Mucosa of descending colon (tissue), 3 donors: ENCODE measurements around the gene MMP15. TPM values are rescaled to one million over a fixed set of nuclear protein-coding genes. Genes with fewer than 3 reads are reported as not detected.

Experiments
- ATAC-seq: fragments of 200-7000 bp; cut with Tn5 transposase; one replicate; pipeline ENCODE4 v1.9.1; 2020; ENCODE audit warnings: mild to moderate bottlenecking, moderate library complexity
- DNase-seq, 3 donors: peaks; one replicate each; pipeline ENCODE4 v3.0.0-alpha.2; 2020
- H3K36me3 ChIP-seq: fragments of 200-600 bp; one replicate; pipeline ENCODE4 v1.8.0; 2021; ENCODE audit warnings: low read depth, mild to moderate bottlenecking
- H3K4me1 ChIP-seq: fragments of 200-600 bp; one replicate; pipeline ENCODE4 v1.8.0; 2021; ENCODE audit warnings: low read depth, mild to moderate bottlenecking
- H3K4me3 ChIP-seq: fragments of 200-600 bp; one replicate; pipeline ENCODE4 v1.8.0; 2021; ENCODE audit warnings: mild to moderate bottlenecking
- H3K9me3 ChIP-seq: fragments of 200-600 bp; one replicate; pipeline ENCODE4 v1.8.0; 2021; ENCODE audit warnings: mild to moderate bottlenecking
- intact Hi-C, 2 donors: fragments of 100-400 bp; cut with DNase I in 1 of 2; cut with micrococcal nuclease in 1 of 2; formaldehyde crosslinking; loops; one replicate each; pipeline versions ENCODE4 v1.11.0 to v1.11.1; 2022; cut with DNase I, micrococcal nuclease
- total RNA-seq, 3 donors: library from RNA; stranded (reverse); fragmentation: NEBNext Ultra II Directional in 2 of 3; extraction: Animal tissue kit (Norgen Biotek cat#: 25700) in 2 of 3; gene quantifications; one replicate each; pipeline versions ENCODE4 v1.2.1 to v1.2.4, GENCODE V29; 2021 to 2023
- TF ChIP-seq, protein P1 (sequence below): fragments of 200-600 bp; IDR thresholded peaks from one replicate; pipeline ENCODE4 v1.8.0; 2022; ENCODE audit warnings: antibody characterized with exemption, mild to moderate bottlenecking
- donor health status: DM: no; HTN: no; CAD: no; lungs with moderate emphysema.
- donor health status: DM: no; HTN: no; CAD: no.
- donor health status: DM: no; HTN: yes; CAD: no.

Gene MMP15
- total RNA-seq, 3 donors from 2014 or later: 57.9 to 140 (median 96.5) TPM

DNA sequence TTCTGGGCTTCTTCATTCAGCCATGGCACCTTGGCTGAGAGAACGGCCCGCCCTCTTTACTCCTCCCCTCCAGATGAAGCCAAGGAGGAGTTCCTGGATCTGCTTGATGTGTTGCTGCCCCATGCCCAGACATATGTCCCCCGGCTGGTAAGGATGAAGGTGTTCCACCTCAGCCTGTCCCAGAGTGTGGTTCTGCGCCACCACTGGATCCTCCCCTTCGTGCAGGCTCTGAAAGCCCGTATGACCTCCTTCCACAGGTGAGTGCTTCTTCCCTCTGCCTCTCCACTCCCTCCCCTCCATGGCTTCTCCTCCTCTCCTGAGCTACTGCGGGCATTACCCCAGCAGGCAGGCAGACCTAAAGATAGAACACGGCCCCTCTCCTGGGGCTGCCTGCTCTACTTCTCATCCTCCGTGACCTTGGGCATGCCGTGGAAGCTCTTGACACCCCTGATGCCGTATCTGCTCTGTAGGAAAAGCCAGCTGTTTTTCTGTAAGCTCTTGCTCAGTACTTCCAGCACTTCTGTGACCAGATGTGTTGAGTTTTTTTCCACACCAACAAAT lies 15.6 kb upstream of the MMP15 start:
- TF ChIP-seq, protein P1, sequence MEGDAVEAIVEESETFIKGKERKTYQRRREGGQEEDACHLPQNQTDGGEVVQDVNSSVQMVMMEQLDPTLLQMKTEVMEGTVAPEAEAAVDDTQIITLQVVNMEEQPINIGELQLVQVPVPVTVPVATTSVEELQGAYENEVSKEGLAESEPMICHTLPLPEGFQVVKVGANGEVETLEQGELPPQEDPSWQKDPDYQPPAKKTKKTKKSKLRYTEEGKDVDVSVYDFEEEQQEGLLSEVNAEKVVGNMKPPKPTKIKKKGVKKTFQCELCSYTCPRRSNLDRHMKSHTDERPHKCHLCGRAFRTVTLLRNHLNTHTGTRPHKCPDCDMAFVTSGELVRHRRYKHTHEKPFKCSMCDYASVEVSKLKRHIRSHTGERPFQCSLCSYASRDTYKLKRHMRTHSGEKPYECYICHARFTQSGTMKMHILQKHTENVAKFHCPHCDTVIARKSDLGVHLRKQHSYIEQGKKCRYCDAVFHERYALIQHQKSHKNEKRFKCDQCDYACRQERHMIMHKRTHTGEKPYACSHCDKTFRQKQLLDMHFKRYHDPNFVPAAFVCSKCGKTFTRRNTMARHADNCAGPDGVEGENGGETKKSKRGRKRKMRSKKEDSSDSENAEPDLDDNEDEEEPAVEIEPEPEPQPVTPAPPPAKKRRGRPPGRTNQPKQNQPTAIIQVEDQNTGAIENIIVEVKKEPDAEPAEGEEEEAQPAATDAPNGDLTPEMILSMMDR: no peak
- Histone ChIP-seq H3K9me3 (no peaks in the 10 kb centered on the region), H3K36me3 (no peaks in the 10 kb centered on the region), H3K4me1 (no peaks in the 10 kb centered on the region), H3K4me3 (no peak overlapping the region)
- DNase-seq (no peak), ATAC-seq (no peak)
- intact Hi-C loops: loop anchor here in 1 of 2 donors (10.0 kb wide), 1 partner anchor 115 kb away; no protein-coding TSS in a partner anchor

DNA sequence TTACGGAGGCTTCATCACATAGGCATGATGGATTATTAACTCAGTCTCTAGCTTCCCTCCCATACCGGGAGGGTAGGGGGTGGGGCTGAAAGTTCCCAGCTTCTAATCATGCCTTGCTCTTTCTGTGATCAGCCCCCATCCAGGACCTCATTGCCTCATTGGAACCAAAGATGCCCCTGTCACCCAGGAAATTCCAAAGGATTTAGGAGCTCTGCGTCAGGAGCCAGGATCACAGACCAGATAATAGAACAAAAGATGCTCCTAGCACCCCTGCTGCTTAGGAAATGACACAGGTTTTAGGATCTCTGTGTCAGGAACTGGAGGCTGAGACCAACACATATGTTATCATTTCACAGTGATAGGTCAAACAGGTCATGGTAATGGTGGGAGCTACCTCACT lies 14.7 kb upstream of the MMP15 start:
- intact Hi-C loops: no loop called here
- Histone ChIP-seq H3K4me3 (no peak overlapping the region), H3K36me3 (no peaks in the 10 kb centered on the region), H3K9me3 (no peaks in the 10 kb centered on the region), H3K4me1 (no peaks in the 10 kb centered on the region)
- DNase-seq (no peak), ATAC-seq (no peak)
- TF ChIP-seq, protein P1: no peak

DNA sequence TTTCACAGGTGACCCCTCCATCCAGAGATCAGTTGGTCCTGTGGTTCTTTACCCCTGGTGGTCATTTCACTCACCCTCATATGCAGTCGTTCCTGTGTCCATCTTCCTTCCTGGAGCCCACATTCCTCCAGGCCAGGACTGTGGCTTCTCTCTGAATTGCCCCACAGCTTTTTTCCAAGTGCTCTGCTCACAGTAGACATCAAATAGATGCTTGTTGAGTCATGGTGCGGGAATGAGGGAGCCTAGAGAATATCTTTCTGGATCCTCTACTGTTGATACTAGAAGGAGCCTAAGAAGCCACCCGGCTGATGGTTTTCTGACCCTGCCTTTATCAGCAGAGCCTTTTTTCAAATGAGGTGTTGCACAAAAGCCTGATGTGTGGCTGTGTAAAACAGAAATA lies 13.9 kb upstream of the MMP15 start:
- TF ChIP-seq, protein P1: no peak
- intact Hi-C loops: no loop called here

DNA sequence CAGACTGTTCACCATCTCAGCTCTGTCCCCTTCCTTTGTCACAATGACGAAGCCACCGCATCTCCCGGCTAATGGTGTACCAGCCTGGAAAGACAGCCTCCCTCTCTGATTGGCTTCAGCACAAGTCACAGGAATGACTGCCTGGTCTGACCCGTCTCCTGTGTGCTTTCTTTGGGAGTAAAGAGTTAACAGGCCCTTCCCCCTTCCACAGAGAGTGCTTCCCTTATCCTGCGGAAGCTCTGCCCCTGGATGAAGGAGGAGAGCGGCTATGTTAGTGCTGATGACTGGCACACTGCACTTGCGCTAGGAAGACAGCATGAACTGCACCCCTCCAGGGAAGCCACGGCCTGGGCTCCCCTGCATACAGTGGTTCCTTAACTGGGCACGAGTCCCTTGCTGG lies 13.1 kb upstream of the MMP15 start:
- TF ChIP-seq, protein P1: no peak
- H3K4me1 ChIP-seq: no peaks in the 10 kb centered on the region
- no peaks in the 10 kb centered on the region for H3K36me3 ChIP-seq
- H3K9me3 ChIP-seq: no peaks in the 10 kb centered on the region
- no peak for ATAC-seq
- DNase-seq: no peak
- H3K4me3 ChIP-seq: no peak overlapping the region
- intact Hi-C loops: no loop called here

More for the DNA sequence above, 13.9 kb upstream of the MMP15 start:
- ATAC-seq (no peak), DNase-seq (no peak)
- Histone ChIP-seq H3K4me3 (no peak overlapping the region), H3K4me1 (no peaks in the 10 kb centered on the region), H3K9me3 (no peaks in the 10 kb centered on the region), H3K36me3 (no peaks in the 10 kb centered on the region)

DNA sequence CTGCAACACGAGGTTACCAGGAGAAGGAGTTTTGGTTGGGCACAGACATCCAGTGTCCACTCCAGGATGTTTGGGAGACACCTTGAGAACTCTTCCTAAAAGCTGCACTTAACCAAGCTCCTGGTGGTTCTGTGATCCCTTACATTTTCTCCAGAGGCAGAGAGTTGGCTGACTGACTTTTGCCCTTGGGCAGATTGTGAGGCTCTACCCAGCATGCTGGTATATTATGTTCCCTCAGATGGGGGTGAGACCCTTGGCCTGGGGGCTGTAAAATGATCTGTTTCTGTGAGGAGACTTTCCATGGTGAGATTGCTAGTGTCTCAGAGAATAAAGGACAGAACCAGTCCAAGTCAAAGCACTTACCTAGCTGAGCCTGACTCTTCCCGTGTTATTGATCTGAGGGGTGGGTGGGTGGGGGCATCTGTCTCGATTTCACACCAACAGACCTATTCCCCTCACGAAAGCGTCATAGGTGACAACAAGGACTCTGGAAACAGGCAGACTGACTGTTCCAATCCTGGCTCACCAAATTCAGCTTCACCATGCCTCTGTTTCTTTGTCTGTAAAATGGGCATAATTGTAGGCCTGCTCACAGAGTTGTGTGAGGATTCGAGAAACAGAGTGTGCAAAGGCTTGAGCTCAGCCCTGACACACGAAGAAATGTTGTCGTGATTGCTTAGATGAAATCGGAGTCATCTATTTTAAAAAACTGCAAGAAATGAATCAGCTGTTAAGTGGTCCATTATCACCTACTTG lies 12.2 kb upstream of the MMP15 start:
- no peaks in the 10 kb centered on the region for H3K36me3 ChIP-seq
- DNase-seq: no peak
- intact Hi-C loops: no loop called here
- TF ChIP-seq, protein P1: no peak
- H3K4me1 ChIP-seq: no peaks in the 10 kb centered on the region
- H3K4me3 ChIP-seq: no peak overlapping the region
- ATAC-seq: no peak
- H3K9me3 ChIP-seq: no peaks in the 10 kb centered on the region
